HS-27A (cell line): Measurements from ENCODE around the gene BROX.
"Not testable (repeated sequence)": the region's sequence is repeated elsewhere in the genome, so short reads cannot be mapped to it uniquely, and the experiment has no call there.

Experiments used
- DNase-seq: peaks from one replicate; pipeline ENCODE4 v3.0.0-alpha.2; 2012; ENCODE audit warnings: low read depth, missing footprints

Gene BROX

DNA sequence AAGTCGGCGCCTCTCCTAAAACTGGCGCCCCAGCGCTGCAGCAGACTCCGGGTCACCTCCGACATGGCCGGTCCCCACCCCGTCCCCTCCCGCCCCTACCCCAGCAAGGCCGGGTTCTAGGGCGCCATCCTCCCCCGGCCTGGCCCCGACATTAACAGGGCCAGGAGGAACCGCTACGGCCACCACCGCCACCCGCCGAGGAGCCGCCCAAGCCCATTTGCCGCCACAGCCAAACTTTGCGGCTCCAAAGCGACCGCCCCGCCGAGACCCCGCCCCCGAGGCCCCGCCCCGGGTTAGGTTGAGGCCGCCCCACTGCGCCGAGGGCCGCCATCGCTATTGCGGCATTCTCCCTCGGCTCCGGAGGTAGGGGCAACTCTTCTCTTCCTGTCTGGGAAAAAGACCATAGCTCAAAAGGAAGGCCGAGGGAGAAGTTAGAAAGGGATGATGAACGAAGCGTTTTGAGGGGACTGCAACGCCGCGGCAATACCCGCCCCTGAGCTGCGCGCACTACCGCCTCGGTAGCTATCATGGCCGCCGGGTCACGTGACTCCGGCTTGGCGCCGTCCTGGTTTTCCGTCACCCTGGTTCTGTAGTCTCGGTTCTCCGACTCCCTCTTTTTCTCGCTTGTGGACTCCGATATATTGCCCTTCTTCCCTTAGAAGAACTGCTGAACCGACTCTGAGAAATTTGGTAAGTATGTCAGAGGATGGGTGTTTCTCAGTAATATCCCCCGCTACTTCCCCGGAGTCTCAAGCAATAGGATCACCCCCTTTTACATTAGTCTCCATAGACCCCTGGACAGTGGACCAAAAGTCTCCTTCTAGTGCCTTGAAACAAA lies at the start of gene BROX, which contains the start of gene AIDA:
TSS of gene BROX (plus strand) at position 312 of the 838 bp plus-strand sequence. CDS start 3,136 bp downstream, outside the sequence.
TSS of gene AIDA (minus strand) at position 239 of the 838 bp plus-strand sequence. CDS start at position 65, 174 bp downstream.
- DNase-seq = peak; percentile 65

DNA sequence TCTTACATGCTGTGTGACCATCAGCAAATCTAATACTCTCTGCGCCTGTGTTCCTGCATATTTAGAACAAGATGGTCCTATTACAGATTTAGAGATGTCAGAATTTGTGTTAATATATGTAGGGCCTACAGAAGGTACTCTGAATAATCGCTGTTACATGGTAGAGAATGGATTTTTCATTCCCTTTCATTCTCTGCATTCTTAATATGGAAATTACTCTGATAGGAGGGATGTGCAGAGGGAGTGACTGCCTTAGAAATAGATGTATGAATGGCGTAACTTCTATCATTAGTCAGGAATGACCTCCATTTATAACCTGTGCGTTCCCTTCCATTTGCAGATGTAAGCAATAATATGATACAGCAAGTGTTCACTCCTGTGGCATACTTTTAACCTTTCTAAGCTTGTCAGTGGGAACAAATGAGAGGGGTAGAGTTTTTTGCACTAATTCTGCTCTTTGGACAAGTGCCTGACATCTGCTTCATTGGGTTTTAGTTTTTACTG lies 48.9 kb upstream of the BROX start:
- DNase-seq = no peak

GRCh38 chr1:222665964-222666363 lies 46.4 kb upstream of the BROX start:
- no peak for DNase-seq

DNA sequence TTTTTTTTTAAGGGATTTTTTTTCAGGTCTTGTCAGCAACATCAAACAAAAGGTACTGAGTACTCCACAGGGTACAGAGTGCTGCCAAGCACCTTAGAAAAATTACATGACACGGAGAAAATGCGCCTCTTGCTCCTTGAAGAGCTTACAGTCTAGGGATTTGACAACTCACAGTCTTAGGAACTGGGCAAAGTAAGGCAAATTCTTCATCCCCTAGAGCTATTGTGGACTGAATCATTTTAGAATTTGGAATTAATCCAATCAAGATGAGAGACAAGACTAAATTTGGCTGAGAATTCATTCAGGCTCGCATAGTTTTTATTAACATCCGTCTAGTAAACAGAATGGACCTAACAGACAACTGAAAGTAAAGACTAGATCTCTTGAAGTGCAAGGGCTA lies 44.2 kb upstream of the BROX start:
- not testable (repeated sequence) for DNase-seq

- not testable (repeated sequence) for DNase-seq
Measured at GRCh38 chr1:222669107-222669506, 43.3 kb upstream of the BROX start.

- DNase-seq = no peak
Measured at GRCh38 chr1:222670110-222670509, 42.3 kb upstream of the BROX start.

GRCh38 chr1:222680080-222680479 lies 32.3 kb upstream of the BROX start:
- no peak for DNase-seq

- DNase-seq = no peak
Measured at GRCh38 chr1:222691016-222691415, 21.3 kb upstream of the BROX start.

DNA sequence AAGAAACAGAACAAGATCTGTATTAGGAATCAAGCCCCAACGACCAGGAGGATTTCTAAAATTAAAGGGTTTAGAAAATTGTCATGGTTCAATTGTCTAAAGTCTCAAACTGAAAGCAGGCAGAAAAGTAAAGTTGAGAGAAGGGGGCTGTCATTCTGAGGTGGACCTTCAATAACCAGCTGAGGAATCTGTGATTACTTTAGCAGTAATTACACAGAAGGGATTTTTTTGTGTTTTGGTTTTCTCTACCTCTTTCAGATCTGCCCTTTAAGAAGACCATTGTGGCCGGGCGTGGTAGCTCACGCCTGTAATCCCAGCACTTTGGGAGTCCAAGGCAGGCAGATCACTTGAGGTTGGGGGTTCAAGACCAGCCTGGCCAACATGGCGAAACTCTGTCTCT lies 17.4 kb upstream of the BROX start:
- no peak for DNase-seq

GRCh38 chr1:222696741-222697140 lies 15.6 kb upstream of the BROX start:
- DNase-seq = no peak

GRCh38 chr1:222697203-222697602 lies 15.2 kb upstream of the BROX start:
- no peak for DNase-seq

DNA sequence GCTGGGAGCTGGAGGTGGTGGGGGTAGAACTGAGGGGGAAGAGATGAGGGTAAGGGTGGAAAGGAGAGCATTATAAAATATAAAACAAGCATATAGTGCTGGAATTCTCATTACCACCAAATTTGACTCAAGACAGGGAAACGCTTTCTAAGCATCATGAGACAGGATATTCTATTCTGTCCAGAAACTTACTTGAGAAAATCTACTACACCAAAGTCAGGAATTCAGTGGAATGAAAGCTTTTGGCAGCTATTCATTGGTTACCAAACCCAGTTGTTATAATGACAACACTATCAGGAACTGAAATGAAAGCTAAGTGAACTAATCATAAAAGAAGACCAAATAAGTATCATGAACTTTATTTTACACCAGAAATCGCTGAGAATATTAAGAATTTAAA lies 14.5 kb upstream of the BROX start:
- DNase-seq = no peak

DNA sequence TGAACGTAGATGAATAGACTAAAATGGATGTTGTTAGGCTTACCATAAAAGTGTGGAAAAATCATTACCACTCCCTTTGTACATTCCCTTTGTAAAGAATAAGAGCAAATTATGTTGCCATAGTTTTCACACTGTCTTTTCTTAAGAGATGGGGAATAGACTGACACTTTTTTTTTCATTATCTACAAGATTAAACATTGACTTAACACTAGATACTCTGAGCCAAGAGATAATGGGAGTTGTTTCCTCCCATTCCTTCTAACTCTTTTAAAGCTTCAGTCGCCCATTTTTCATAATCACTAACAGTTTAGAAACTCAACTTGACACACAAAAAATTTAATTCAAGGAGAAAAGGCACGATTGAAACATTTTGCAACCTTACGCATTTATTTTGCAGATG lies 10.2 kb upstream of the BROX start:
- DNase-seq = no peak

GRCh38 chr1:222704260-222704659 lies 8.1 kb upstream of the BROX start:
- DNase-seq = no peak

- DNase-seq = no peak
Measured at GRCh38 chr1:222706815-222707214, 5.5 kb upstream of the BROX start.

DNA sequence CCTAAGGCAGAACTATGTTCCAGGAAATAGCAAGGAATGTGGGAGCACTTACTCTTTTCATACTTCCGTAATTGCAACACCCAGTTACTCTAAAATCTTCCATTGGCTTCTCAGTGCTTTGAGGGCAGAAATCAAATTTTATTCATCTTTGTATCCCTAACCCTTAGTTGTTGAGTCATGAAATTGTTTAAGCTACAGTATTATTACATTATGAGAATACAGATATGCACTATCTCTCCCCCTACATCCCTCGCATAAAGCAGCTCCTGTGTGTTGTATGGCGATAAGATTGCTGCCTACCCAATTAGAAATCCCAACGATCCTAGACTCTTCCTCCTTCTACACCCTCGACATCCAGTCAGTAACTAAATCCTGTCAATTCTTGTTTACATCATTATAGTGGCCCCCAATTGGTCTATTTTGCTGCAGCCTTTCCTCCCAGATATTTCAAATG lies 2.6 kb upstream of the BROX start:
- DNase-seq = no peak

DNA sequence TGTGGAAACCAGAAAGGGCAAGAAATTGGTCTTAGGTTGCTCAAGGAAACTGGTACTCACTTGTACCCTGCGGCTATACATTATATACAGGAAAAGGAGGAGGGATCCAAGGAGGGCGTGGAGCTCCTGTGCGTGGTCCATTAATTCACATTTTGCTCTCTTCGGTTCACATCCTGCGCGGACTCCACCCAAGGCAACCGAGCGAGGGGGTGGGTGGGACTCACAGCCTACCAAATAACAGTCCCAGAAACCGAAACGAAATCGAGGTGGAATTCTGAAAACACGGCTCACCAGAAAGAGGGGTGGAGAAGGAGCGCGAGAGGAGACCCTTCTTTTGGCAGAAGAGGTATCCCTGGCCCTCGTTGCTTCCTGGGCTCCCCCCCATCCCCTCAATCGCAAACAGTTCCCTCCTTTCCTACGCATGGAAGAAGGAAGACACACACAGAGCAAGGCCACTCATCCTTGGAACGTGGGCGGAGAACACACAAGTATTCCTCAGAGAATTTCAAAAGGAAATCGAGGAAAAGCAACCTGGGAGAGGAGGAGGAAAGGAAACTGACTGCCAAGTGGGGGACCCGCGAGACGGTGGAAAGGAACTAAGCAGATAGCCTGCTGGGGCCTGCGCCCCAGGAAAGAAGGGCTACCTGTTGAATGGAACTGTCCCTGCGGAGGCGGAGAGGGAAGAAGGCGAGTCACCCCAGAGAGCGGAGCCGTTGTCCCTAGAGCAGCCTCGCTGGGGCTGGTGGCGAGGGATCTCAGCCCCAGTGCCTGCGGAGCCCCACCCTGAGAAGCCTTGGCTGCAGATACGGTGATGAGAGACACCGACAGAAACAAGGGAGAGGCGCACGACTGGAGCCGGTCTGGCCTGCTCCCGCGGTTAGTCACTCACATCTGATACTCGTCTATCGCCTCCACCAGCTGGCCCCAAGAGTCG lies 778 bp upstream of the BROX start:
- DNase-seq = peak; percentile 26

- DNase-seq = peak; percentile 79
Measured at GRCh38 chr1:222713091-222713961, 962 bp downstream of the BROX start.

DNA sequence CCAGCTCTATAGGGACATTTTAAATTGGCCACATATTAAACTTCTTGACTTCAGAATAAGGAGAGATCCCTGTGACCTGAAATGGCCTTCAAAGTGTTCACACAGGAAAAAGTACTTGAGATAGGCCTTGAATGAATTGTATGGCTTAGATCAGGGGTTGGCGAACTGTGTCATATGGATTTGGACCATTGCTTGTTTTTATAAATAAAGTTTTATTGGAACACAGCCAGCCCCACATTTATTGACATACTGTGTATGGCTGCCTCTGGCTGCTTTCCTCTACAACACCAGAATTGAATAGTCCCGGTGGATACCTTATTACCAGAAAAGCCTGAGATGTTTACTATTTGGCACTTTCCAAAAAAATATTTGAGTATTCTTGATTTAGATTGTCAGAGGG lies 4.0 kb downstream of the BROX start:
- no peak for DNase-seq

GRCh38 chr1:222728746-222729145 lies 16.4 kb downstream of the BROX start:
- no peak for DNase-seq

DNA sequence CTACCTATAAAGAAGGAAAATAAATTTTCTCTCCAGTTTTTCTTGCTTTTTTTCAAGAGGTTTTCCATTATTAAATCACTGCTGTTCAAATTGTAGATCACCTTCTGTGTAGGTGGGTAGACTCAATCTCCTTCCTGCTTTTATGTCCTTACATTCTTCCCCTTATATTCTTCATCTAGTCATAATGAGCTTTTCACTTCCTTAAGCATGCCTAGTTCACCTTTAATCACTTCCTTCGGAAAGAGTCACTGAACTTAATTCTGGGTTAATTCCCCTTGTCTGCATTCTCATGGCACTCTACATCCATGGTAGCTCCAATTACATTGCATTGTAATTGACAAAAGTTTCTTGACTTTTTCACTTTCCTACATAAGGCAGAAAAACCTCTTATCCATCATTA lies 18.5 kb downstream of the BROX start:
- DNase-seq = no peak
